Smooth muscle cell (in vitro differentiated cells): ENCODE results near the gene HMCN1. TPM values are rescaled to one million over a fixed set of nuclear protein-coding genes. Genes with fewer than 3 reads are reported as not detected.
A peak's percentile ranks its signal among the peaks of the same experiment; 100 is the strongest.

ENCODE experiments used
- DNase-seq: peaks from one replicate; lab custom pipeline; 2025; ENCODE audit not compliant: unreplicated experiment; lab: John Stamatoyannopoulos, UW
- H2AFZ ChIP-seq: fragments of 200-600 bp; sonication (generic); 2 replicates; pipeline ENCODE4 v1.6.0; 2016; ENCODE audit warnings: antibody characterized with exemption, low read depth, mild to moderate bottlenecking
- H3F3A ChIP-seq: fragments of 200-600 bp; sonication (generic); 2 replicates; pipeline ENCODE4 v1.6.0; 2017; ENCODE audit warnings: antibody characterized with exemption, low read depth
- H3K27ac ChIP-seq: fragments of 200-600 bp; sonication (generic); 2 replicates; pipeline ENCODE4 v1.5.1; 2016; ENCODE audit warnings: low read depth, mild to moderate bottlenecking
- H3K27me3 ChIP-seq: fragments of 200-600 bp; sonication (generic); 2 replicates; pipeline ENCODE4 v1.6.1; 2016; ENCODE audit warnings: low read depth, mild to moderate bottlenecking
- H3K36me3 ChIP-seq: fragments of 200-600 bp; sonication (generic); 2 replicates; pipeline ENCODE4 v1.5.1; 2016; ENCODE audit warnings: low read depth
- H3K4me1 ChIP-seq: fragments of 200-600 bp; sonication (generic); 2 replicates; pipeline ENCODE4 v1.5.1; 2016; ENCODE audit warnings: low read depth
- H3K4me2 ChIP-seq: fragments of 200-600 bp; sonication (generic); 2 replicates; pipeline ENCODE4 v1.6.0; 2016; ENCODE audit warnings: mild to moderate bottlenecking
- H3K4me3 ChIP-seq: fragments of 200-600 bp; sonication (generic); 2 replicates; pipeline ENCODE4 v1.5.1; 2016; ENCODE audit warnings: mild to moderate bottlenecking
- H3K79me2 ChIP-seq: fragments of 200-600 bp; sonication (generic); 2 replicates; pipeline ENCODE4 v1.6.0; 2016; ENCODE audit warnings: low read depth, mild to moderate bottlenecking
- H3K9ac ChIP-seq: fragments of 200-600 bp; sonication (generic); 2 replicates; pipeline ENCODE4 v1.6.0; 2016; ENCODE audit warnings: low read depth
- H3K9me3 ChIP-seq: fragments of 200-600 bp; sonication (generic); replicated peaks from 2 replicates; pipeline ENCODE4 v1.5.1; 2016; ENCODE audit warnings: low read depth
- H4K20me1 ChIP-seq: fragments of 200-600 bp; sonication (generic); 2 replicates; pipeline ENCODE4 v1.6.0; 2016; ENCODE audit warnings: low read depth
- WGBS: methylation state at CpG from one replicate; pipeline ENCODE4 v1.1.7; 2016; ENCODE audit warnings: low lambda C conversion rate; 5-methylcytosine and 5-hydroxymethylcytosine counted together
- polyA plus RNA-seq: library from polyadenylated mRNA; unstranded; fragments of >200 nt; fragmentation: Nextera tagmentation; extraction: Ambion mirVana; gene quantifications from 2 replicates; pipeline ENCODE4 v1.2.1, GENCODE V29; 2016
- total RNA-seq: library from RNA; depleted of rRNA; stranded (reverse); fragments of >200 nt; gene quantifications from 2 replicates; pipeline ENCODE4 v1.2.3, GENCODE V29; 2014
- TF ChIP-seq, protein P1 (sequence below): fragments of 200-600 bp; sonication (generic); IDR thresholded peaks from 2 replicates; pipeline ENCODE4 v1.5.1; 2017; ENCODE audit warnings: borderline replicate concordance, mild to moderate bottlenecking, antibody characterized with exemption; ENCODE audit not compliant: insufficient read depth, poor library complexity, severe bottlenecking

HMCN1 gene
- total and polyA plus RNA-seq, 2 experiments from 2014 or later: 18.9 to 118 TPM

- no peak for DNase-seq
- no peak overlapping the region for H3K4me2 ChIP-seq
- H3K36me3 ChIP-seq: no peaks in the 10 kb centered on the region
- no peak overlapping the region for H3K27ac ChIP-seq
- peaks cover 10% of the 10 kb centered on the region for H3K4me1 ChIP-seq
- H2AFZ ChIP-seq: peak overlapping the region; percentile 72
- no peaks in the 10 kb centered on the region for H4K20me1 ChIP-seq
- TF ChIP-seq, protein P1, sequence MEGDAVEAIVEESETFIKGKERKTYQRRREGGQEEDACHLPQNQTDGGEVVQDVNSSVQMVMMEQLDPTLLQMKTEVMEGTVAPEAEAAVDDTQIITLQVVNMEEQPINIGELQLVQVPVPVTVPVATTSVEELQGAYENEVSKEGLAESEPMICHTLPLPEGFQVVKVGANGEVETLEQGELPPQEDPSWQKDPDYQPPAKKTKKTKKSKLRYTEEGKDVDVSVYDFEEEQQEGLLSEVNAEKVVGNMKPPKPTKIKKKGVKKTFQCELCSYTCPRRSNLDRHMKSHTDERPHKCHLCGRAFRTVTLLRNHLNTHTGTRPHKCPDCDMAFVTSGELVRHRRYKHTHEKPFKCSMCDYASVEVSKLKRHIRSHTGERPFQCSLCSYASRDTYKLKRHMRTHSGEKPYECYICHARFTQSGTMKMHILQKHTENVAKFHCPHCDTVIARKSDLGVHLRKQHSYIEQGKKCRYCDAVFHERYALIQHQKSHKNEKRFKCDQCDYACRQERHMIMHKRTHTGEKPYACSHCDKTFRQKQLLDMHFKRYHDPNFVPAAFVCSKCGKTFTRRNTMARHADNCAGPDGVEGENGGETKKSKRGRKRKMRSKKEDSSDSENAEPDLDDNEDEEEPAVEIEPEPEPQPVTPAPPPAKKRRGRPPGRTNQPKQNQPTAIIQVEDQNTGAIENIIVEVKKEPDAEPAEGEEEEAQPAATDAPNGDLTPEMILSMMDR: no peak
- WGBS: 67% methylated on average over 2 of the region's 2 CpGs
- peaks cover 9% of the 10 kb centered on the region for H3F3A ChIP-seq
- H3K79me2 ChIP-seq: no peaks in the 10 kb centered on the region
- H3K9me3 ChIP-seq: no peaks in the 10 kb centered on the region
- no peak overlapping the region for H3K4me3 ChIP-seq
- no peaks in the 10 kb centered on the region for H3K27me3 ChIP-seq
- no peak overlapping the region for H3K9ac ChIP-seq
Measured at GRCh38 chr1:186213225-186213607, 479.0 kb downstream of the HMCN1 start.

DNA sequence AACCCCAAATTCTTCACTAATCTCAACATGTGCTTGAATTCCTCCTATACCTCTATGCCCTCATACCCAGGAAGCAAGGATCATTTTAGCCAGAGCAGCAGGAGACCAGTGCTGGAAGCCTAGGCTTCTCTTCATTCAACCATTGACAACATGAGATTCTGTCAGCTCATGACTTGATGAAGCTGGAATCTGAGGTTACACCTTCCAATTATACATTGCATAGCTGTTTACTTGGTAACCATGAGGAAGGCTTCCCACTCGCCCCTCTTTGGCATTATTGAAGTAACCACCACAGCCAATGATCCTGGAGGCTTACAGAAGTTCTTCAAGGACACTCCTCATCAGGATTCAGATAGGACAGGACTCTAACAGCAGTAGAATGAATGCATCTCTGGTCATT lies 480.6 kb downstream of the HMCN1 start:
- Histone ChIP-seq H3K9ac (no peak overlapping the region), H3K27ac (no peak overlapping the region), H3K79me2 (no peaks in the 10 kb centered on the region), H3K27me3 (no peaks in the 10 kb centered on the region), H3K4me2 (no peak overlapping the region), H4K20me1 (no peaks in the 10 kb centered on the region), H3K9me3 (no peaks in the 10 kb centered on the region), H3F3A (peaks cover 6% of the 10 kb centered on the region), H2AFZ (no peak overlapping the region), H3K4me1 (no peaks in the 10 kb centered on the region), H3K4me3 (no peak overlapping the region), H3K36me3 (no peaks in the 10 kb centered on the region)
- 71% methylated on average over 1 of the region's 1 CpG for WGBS
- no peak for DNase-seq
- TF ChIP-seq, protein P1: no peak

DNA sequence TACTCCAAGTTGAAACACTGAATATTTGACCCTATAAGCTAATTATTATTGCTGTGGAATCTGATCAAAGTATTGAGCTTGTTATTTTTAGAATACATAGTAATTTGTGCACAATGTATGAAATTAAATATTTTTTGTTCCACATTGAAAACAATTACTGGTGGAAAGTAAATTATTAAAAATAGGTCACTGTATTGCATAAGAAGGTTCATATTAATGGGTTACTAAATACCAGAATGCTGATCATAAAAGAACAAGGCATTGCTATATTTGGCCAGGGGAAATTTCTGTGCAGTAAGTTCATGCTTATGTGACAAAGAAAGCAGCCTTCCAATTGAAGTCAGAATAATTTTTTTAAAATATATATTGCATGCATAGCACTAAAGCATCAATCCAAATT lies 481.4 kb downstream of the HMCN1 start:
- H3F3A ChIP-seq: peaks cover 10% of the 10 kb centered on the region
- no peaks in the 10 kb centered on the region for H3K36me3 ChIP-seq
- no peaks in the 10 kb centered on the region for H3K27me3 ChIP-seq
- H3K9ac ChIP-seq: no peak overlapping the region
- TF ChIP-seq, protein P1: no peak
- H3K27ac ChIP-seq: no peak overlapping the region
- H3K79me2 ChIP-seq: no peaks in the 10 kb centered on the region
- no peak overlapping the region for H2AFZ ChIP-seq
- H4K20me1 ChIP-seq: no peaks in the 10 kb centered on the region
- DNase-seq: no peak
- no peaks in the 10 kb centered on the region for H3K4me1 ChIP-seq
- H3K4me2 ChIP-seq: no peak overlapping the region
- H3K9me3 ChIP-seq: no peaks in the 10 kb centered on the region
- H3K4me3 ChIP-seq: no peak overlapping the region

DNA sequence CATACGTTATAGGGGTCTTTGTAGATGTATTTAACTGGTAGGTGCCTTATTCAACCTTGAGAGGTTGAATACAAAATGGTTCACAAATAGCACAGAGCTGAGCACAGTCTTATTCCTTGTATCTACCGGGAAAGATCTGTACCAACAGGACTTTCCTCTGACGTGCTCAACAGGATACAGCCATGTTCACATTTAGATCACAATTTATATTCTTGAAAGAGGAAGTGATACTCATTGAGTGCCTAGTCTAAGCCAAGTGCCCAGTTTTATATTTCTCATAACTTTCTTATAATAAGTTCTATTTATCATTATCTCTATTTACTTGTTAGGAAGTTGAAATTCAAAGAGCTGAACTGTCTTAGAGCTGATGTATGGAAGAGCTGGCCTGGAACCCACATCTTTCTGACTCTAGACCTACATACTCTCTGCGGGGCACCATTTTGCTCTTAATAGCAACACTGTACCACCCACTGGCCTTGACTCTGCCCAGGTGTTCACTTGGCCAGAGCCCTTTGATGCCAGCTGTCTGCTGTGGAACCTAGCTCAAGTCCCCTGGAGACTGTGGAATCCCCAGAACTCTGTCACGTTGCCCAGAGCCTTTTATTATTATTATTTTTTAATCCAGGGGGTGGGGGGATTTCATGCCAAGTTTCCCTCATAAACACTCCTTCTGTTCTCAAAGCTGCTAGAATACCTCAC lies 484.6 kb downstream of the HMCN1 start:
- Histone ChIP-seq H3K36me3 (no peaks in the 10 kb centered on the region), H3K9ac (no peak overlapping the region), H3K4me3 (no peak overlapping the region), H3K27ac (peak overlapping the region; percentile 77), H3K9me3 (no peaks in the 10 kb centered on the region), H3K4me1 (no peaks in the 10 kb centered on the region), H3K79me2 (no peaks in the 10 kb centered on the region), H2AFZ (no peak overlapping the region), H3F3A (peaks cover 19% of the 10 kb centered on the region), H3K4me2 (peak overlapping the region; percentile 41), H4K20me1 (no peaks in the 10 kb centered on the region), H3K27me3 (no peaks in the 10 kb centered on the region)
- no peak for DNase-seq
- TF ChIP-seq, protein P1: no peak
- 80% methylated on average over 5 of the region's 5 CpGs for WGBS
